ENCODE data around the gene ITPR1.

Gene ITPR1

DNA sequence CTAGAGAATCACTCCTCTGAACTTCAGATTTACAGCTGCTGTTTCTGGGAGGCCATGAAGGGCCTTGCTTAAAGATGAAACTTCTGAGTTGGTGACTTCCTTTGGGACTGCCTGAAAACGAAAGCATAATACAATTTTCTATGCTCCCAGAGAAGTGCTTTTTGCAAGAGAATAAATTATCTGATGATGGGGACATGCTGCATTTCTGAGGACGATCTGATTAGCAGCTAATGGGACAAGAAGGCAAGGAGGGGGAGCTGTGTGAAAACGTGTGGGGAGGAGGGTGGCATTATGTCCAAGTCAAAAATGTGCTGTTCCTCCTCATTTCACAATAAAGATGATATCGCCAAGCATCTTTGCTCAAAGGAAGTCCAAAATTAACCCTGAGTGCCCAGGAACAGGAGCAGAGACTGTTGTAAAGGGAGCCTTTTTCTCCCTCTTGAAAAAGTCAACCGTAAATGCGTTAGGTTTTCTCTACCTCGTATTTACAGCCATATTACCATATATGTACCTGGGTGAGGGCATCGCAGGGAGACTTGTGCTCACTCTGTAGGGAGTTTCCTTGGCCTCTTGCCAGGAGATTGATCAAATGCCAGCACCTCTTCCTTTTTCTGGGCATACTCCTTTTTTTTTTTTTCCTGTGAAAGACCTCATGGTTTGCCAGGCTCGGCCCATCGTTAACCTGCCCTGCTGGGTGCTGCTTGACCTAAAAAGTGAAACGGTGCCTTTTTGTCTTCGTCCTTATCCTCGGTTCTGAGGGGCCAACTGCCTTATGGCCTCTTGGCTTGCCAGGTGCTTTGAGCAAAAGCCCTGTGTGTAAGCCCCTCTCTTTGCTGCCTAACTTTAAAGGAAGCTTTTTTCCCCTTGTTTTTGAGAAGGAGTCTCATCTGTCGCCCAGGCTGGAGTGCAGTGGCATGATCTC lies 11.5 kb downstream of the ITPR1 start:
- TF ChIP-seq, protein P1, sequence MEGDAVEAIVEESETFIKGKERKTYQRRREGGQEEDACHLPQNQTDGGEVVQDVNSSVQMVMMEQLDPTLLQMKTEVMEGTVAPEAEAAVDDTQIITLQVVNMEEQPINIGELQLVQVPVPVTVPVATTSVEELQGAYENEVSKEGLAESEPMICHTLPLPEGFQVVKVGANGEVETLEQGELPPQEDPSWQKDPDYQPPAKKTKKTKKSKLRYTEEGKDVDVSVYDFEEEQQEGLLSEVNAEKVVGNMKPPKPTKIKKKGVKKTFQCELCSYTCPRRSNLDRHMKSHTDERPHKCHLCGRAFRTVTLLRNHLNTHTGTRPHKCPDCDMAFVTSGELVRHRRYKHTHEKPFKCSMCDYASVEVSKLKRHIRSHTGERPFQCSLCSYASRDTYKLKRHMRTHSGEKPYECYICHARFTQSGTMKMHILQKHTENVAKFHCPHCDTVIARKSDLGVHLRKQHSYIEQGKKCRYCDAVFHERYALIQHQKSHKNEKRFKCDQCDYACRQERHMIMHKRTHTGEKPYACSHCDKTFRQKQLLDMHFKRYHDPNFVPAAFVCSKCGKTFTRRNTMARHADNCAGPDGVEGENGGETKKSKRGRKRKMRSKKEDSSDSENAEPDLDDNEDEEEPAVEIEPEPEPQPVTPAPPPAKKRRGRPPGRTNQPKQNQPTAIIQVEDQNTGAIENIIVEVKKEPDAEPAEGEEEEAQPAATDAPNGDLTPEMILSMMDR (IDR thresholded peaks at IDR 0.05) = no peak
- peak overlapping the region; percentile 90 for H3K27ac ChIP-seq
- peak overlapping the region; percentile 61 for H3K4me3 ChIP-seq
- DNase-seq (ENCODE audit: low spot score) = no peak

DNA sequence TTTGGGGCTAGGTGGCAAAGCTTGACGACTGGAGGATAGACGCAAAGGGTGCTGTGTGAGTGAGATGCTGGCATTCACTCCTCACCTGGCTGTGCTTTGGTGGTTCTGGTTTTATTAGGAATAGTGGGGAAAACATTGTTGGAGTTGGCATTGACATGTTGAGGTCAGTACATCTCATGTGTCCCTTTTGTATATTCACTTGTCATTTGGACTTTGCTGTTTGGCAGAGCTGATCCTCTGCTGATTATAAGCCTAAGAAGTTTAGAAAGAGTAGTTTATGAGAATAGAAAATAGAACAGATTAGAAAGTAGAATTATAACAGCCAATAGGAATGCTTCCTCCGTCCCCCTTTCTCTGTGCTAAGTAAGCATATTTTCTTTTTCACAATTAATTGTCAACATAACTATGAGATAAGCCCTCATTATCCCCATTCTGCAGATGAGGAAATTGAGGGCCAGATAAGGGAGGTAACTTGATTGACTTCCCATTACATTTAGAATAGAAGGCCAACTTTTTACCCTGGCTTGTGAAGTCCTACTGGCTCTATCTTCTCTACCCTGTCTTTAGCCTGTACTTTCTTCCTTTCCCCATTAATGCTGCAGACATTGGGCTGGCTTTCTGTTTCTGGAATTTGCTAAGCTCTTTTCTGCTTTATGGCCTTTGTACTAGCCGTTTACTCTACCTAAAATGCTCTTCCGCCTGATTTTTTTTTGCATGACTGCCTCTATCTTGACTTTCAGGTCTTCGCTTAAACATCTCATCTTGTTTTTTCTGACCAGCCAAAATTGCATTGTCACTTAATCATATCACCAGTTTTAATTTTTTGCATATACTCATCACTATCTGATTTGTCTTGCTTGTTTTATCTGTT lies 12.8 kb downstream of the ITPR1 start:
- no peak for DNase-seq (ENCODE audit: low spot score)
- Histone ChIP-seq H3K27ac (peak overlapping the region; percentile 90), H3K4me3 (peak overlapping the region; percentile 61)
- TF ChIP-seq, protein P1 (IDR thresholded peaks at IDR 0.05) = no peak

DNA sequence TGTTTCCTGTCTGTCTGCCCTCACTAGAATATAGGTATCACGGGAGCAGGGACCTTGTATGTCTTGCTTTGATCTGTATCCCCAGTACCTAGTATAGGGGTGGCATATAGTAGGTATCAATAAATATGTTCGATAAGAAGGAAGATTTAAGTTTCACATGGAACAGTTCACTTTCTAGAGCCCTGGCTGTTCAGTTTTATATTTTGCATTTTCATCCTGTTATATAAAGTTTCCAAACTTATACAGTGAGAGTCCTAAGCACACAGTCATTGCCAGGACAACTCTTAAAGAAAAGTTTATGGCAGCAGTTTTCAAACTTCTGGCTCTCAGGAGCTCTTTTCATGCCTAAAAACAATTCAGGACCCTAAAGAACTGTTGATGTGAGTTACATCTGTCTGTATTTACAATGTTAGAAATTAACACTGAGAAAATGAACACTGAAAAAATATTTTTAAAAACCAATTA lies 13.4 kb downstream of the ITPR1 start:
- H3K27ac ChIP-seq = peak overlapping the region in 1 of 2 donors; percentile 90
- DNase-seq (ENCODE audit: low spot score) = no peak
- TF ChIP-seq, protein P1 (IDR thresholded peaks at IDR 0.05) = no peak
- no peak overlapping the region for H3K4me3 ChIP-seq

DNA sequence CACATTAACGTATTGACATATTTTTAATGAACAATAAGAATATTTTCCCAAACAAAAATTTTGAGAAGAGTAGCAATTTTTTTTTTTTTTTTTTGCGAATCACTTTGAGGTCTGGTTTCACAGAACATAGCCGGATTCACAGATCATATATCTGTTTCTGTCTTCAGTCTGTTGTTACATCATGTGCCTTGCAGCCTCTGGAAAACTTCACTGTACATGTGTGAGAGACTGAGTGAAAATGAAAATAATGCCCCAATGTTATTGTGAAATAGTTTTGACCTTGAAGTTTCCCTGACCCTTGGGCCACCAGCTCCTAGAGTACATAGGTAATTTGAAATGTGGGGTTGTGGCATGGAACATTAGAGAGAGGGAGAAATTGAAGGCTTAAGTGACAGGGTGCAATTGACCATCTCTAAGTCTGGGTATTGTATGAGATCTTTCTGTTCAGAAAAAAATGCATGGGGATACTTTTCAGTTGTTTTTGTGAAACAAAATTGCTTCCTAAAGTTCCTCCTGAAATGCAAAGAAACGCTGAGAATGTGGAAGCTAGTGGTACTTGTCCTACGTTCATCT lies 14.0 kb downstream of the ITPR1 start:
- peak overlapping the region in 1 of 2 donors; percentile 90 for H3K27ac ChIP-seq
- no peak for DNase-seq (ENCODE audit: low spot score)
- TF ChIP-seq, protein P1 (IDR thresholded peaks at IDR 0.05) = no peak

GRCh38 chr3:4508048-4508981 lies 15.2 kb downstream of the ITPR1 start:
- TF ChIP-seq, protein P1 (IDR thresholded peaks at IDR 0.05) = no peak
- Histone ChIP-seq H3K27ac (no peak overlapping the region), H3K4me3 (no peak overlapping the region)
- DNase-seq (ENCODE audit: low spot score) = no peak

More for the DNA sequence above, 14.0 kb downstream of the ITPR1 start:
- no peak overlapping the region for H3K4me3 ChIP-seq

GRCh38 chr3:4509043-4509442 lies 15.9 kb downstream of the ITPR1 start:
- no peak overlapping the region for H3K27ac ChIP-seq
- no peak for DNase-seq (ENCODE audit: low spot score)
- TF ChIP-seq, protein P1 (IDR thresholded peaks at IDR 0.05) = no peak
- no peak overlapping the region for H3K4me3 ChIP-seq
